GM12801 (cell line): Measurements from ENCODE around the gene RUSF1.

Experiments
- CTCF ChIP-seq: IDR thresholded peaks from one replicate; pipeline ENCODE4 v1.5.1; 2011; ENCODE audit warnings: control low read depth; ENCODE audit not compliant: insufficient read length; ENCODE audit errors: extremely low read depth

The RUSF1 gene

DNA sequence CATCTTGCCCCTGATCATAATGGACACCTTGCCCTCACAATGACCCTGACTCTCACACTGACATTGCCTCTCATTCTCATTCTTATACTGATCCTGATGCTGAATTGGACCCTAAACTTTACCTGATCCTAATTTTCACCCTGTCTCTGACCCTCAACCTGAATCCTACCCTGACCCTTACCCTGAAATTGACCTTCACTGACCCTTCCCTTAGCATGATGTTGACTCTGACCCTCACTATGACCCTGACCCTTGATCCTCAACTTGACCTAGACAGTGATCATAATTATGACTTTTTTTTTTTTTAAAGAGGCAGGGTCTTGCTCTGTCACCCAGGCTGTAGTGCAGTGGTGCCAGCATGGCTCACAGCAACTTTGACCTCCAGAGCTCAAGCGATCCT is 22.9 kb upstream of the RUSF1 start:
- TF ChIP-seq CTCF, result no peak

DNA sequence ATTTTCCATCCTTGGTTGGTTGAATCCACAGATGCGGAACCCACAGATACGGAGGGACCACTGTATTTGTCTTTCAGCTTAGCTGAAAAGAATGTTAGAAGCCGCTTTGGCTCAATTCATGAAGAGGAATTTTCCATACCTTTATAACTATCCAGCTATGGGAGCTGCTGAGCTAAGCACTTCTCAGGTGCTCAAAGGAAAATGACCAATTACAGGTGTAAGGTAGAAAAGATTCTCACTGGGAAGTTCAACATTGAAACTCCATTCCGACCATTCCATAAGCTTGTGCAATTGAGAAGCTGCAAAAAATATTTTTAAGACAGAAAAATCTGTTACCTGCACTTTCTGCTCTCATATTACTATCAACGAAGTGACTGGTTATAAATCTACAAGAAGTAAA is 22.2 kb upstream of the RUSF1 start:
- TF ChIP-seq CTCF, result no peak

DNA sequence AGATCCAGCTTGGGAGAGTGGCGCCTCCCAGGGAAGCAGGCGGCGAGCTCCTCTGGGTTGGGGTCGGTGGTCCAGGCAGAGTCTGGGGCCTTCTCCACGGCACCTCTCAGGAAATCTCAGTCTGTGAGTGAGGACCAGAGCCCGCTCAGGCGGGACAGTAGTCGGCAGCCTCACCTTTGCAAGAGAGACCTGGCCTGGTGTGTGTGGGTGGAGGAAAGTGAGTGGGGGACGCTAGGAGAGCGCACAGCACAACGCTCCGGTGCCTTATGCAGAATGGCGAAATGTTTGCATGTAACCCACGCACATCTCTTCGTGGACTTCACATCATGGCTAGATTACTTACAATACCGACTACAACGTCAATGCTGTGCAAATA is 21.7 kb upstream of the RUSF1 start:
- no peak for TF ChIP-seq CTCF

- no peak for TF ChIP-seq CTCF
These were observed 21.1 kb upstream of the RUSF1 start for GRCh38 chr16:31529108-31529936.

DNA sequence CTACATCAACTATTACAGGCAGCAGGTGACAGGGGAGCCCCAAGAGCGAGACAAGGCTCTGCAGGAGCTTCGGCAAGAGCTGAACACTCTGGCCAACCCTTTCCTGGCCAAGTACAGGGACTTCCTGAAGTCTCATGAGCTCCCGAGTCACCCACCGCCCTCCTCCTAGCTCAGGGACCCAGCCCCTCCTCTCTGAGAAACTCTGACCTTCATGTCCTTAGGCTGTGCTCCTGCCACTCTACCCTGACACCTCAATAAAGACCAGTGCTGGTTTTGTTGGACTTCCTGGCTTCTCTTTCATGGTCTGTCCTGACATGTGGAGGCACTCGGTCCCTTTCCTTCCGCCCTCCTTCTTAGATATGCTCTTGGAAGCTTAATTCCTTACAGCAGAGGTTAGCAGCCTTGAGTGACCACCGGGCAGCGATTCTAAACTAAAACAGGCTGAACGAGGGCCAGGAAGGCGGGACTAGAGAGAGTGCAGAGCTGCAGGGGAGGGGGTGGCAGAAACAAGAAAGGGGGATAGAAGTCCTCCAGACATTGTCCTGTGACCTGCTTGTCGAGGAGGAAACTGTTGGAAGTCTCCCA is 20.4 kb upstream of the RUSF1 start:
- no peak for TF ChIP-seq CTCF

- TF ChIP-seq CTCF, result no peak
These were observed 19.6 kb upstream of the RUSF1 start, which contains the start of gene AHSP for GRCh38 chr16:31527734-31528274. Gene AHSP (plus strand): TSS chr16:31527900. CDS start chr16:31528140, 240 bp downstream.

GRCh38 chr16:31525113-31525512 is 16.9 kb upstream of the RUSF1 start:
- no peak for TF ChIP-seq CTCF
